Body of pancreas (tissue), 4 donors: Measurements from ENCODE around the gene GNA15. TPM values are rescaled to one million over a fixed set of nuclear protein-coding genes. Genes with fewer than 3 reads are reported as not detected.
A peak's percentile ranks its signal among the peaks of the same experiment; 100 is the strongest.

Experiments
- ATAC-seq: fragments of 150-250 bp; one replicate; pipeline ENCODE4 v1.9.1; 2016
- DNase-seq, 4 donors: peaks; one replicate each; pipeline ENCODE4 v3.0.0-alpha.2; 2019
- H3K27ac ChIP-seq, 4 donors: fragments of 200-600 bp; sonication (generic); 1 replicate in 3 of 4; 2 replicates in 1 of 4; pipeline versions ENCODE4 v1.5.1 to v1.6.1; 2016 to 2019; ENCODE audit warnings: mild to moderate bottlenecking in 1 of 4, mixed read lengths in 1 of 4, moderate library complexity in 1 of 4
- H3K27me3 ChIP-seq, 2 donors: fragments of 200-600 bp; sonication (generic); one replicate each; pipeline ENCODE4 v1.6.0; 2016; ENCODE audit warnings: mild to moderate bottlenecking in 1 of 2
- H3K36me3 ChIP-seq, 2 donors: fragments of 200-600 bp; sonication (generic); replicated peaks in 1 of 2; 2 replicates each; pipeline ENCODE4 v1.5.1; 2016; ENCODE audit warnings: low read depth in 2 of 2; ENCODE audit not compliant: insufficient read depth in 1 of 2
- H3K4me1 ChIP-seq: fragments of 200-600 bp; sonication (generic); one replicate; pipeline ENCODE4 v1.6.0; 2016
- H3K4me3 ChIP-seq, 2 donors: fragments of 200-600 bp; sonication (generic); 1 replicate in 1 of 2; 2 replicates in 1 of 2; pipeline ENCODE4 v1.5.1; 2016 to 2019
- H3K9me3 ChIP-seq, 3 donors: fragments of 200-600 bp; sonication (generic); 1 replicate in 2 of 3; 2 replicates in 1 of 3; pipeline ENCODE4 v1.5.1; 2016
- CTCF ChIP-seq, 7 experiments: fragments of 450-650 bp in 4 of 7; fragments of 200-600 bp in 3 of 7; sonication (generic) in 3 of 7; IDR thresholded peaks; one replicate each; pipeline ENCODE4 v1.5.1; 2016 to 2019; ENCODE audit warnings: antibody characterized with exemption in 7 of 7
- POLR2A ChIP-seq, 3 donors: fragments of 450-650 bp; IDR thresholded peaks; one replicate each; pipeline ENCODE4 v1.6.1; 2016; ENCODE audit warnings: antibody characterized with exemption in 3 of 3, mild to moderate bottlenecking in 2 of 3
- WGBS, 2 donors: methylation state at CpG; one replicate each; pipeline ENCODE4 v1.1.5; 2017; 5-methylcytosine and 5-hydroxymethylcytosine counted together
- intact Hi-C: fragments of 100-400 bp; cut with DNase I; formaldehyde crosslinking; loops from one replicate; pipeline ENCODE4 v1.15.1; 2023
- total RNA-seq, 2 donors: library from RNA; depleted of rRNA; stranded (reverse); fragments of >200 nt; gene quantifications; one replicate each; pipeline ENCODE4 v1.1.0, GENCODE V29; 2016

The GNA15 gene
- total RNA-seq, 2 donors from 2014 or later = 1.6 to 2.6 TPM

- WGBS, 2 donors = 47 to 50% methylated on average over 13 to 20 of the region's 20 CpGs
- no peaks in the 10 kb centered on the region for H3K4me1 ChIP-seq
- intact Hi-C loops = loop anchor here (10.0 kb wide), 1 partner anchor 481 kb away; no protein-coding TSS in a partner anchor
- no peak overlapping the region for H3K4me3 ChIP-seq
- no peaks in the 10 kb centered on the region for H3K9me3 ChIP-seq
- no peak overlapping the region for H3K27ac ChIP-seq
- peaks cover 0 to 4% of the 10 kb centered on the region in 2 donors for H3K27me3 ChIP-seq
- DNase-seq (peak in 1 of 4 donors; percentile 59), ATAC-seq (no peak)
- H3K36me3 ChIP-seq = no peaks in the 10 kb centered on the region
- no peak for TF ChIP-seq CTCF (IDR thresholded peaks at IDR 0.05)
These were observed 10.3 kb downstream of the GNA15 start for GRCh38 chr19:3145909-3146676.

GRCh38 chr19:3146677-3147100 lies 10.9 kb downstream of the GNA15 start:
- H3K27ac ChIP-seq = no peak overlapping the region
- peak in 6 of 7 experiments; percentile 27 to 51 (median 38) for TF ChIP-seq CTCF (IDR thresholded peaks at IDR 0.05)
- TF ChIP-seq POLR2A (IDR thresholded peaks at IDR 0.05) = no peak

GRCh38 chr19:3148503-3148902 lies 12.7 kb downstream of the GNA15 start:
- no peaks in the 10 kb centered on the region for H3K4me1 ChIP-seq
- intact Hi-C loops = loop anchor here (10.0 kb wide), 1 partner anchor 484 kb away; no protein-coding TSS in a partner anchor
- no peak overlapping the region for H3K4me3 ChIP-seq
- no peak for ATAC-seq
- 81 to 89% methylated on average over 8 to 19 of the region's 20 CpGs for WGBS, 2 donors
- H3K36me3 ChIP-seq = no peaks in the 10 kb centered on the region
- peaks cover 0 to 4% of the 10 kb centered on the region in 2 donors for H3K27me3 ChIP-seq
- no peak for DNase-seq
- H3K27ac ChIP-seq = no peak overlapping the region
- TF ChIP-seq POLR2A (IDR thresholded peaks at IDR 0.05) (no peak), CTCF (IDR thresholded peaks at IDR 0.05) (no peak)
- no peaks in the 10 kb centered on the region for H3K9me3 ChIP-seq

More at GRCh38 chr19:3146677-3147100, 10.9 kb downstream of the GNA15 start:
- 54 to 64% methylated on average over 5 of the region's 5 CpGs for WGBS, 2 donors
- intact Hi-C loops = loop anchor here (10.0 kb wide), 1 partner anchor 482 kb away; no protein-coding TSS in a partner anchor
- Histone ChIP-seq H3K36me3 (no peaks in the 10 kb centered on the region), H3K4me3 (no peak overlapping the region), H3K9me3 (no peaks in the 10 kb centered on the region), H3K4me1 (no peaks in the 10 kb centered on the region), H3K27me3 (peaks cover 0 to 4% of the 10 kb centered on the region in 2 donors)
- ATAC-seq (no peak), DNase-seq (no peak)

- no peak overlapping the region for H3K27ac ChIP-seq
- no peak for DNase-seq
- no peaks in the 10 kb centered on the region for H3K36me3 ChIP-seq
- H3K4me1 ChIP-seq = no peaks in the 10 kb centered on the region
- 68 to 76% methylated on average over 4 to 6 of the region's 6 CpGs for WGBS, 2 donors
- no peak for ATAC-seq
- H3K27me3 ChIP-seq = peaks cover 0 to 4% of the 10 kb centered on the region in 2 donors
- intact Hi-C loops = loop anchor here (10.0 kb wide), 1 partner anchor 484 kb away; no protein-coding TSS in a partner anchor
- no peaks in the 10 kb centered on the region for H3K9me3 ChIP-seq
- H3K4me3 ChIP-seq = no peak overlapping the region
- no peak for TF ChIP-seq CTCF (IDR thresholded peaks at IDR 0.05)
- TF ChIP-seq POLR2A (IDR thresholded peaks at IDR 0.05) = no peak
These were observed 13.3 kb downstream of the GNA15 start for GRCh38 chr19:3149089-3149488.
